Endothelial cell of umbilical vein (primary cell): ENCODE results near the gene FBXO33. TPM values are rescaled to one million over a fixed set of nuclear protein-coding genes. Genes with fewer than 3 reads are reported as not detected.

Experiments used
- BruUV-seq: library from RNA; stranded (reverse); fragments of 400-500 nt; replicated peaks from 2 replicates; lab custom pipeline; 2021; lab: Mats Ljungman, UMichigan
- CTCF ChIA-PET: fragments of 300-600, 350-600 bp; sonication (Branson Sonifier 250); formaldehyde crosslinking; loops from one replicate; lab custom pipeline; 2021; ENCODE audit warnings: antibody characterized with exemption, inconsistent platforms; lab: Charles Lee
- POLR2A ChIA-PET: fragments of 300-600, 350-600 bp; sonication (Branson Sonifier 250); formaldehyde crosslinking; loops from one replicate; lab custom pipeline; 2021; ENCODE audit warnings: antibody characterized with exemption, inconsistent platforms; lab: Charles Lee
- DNase-seq: peaks from one replicate; pipeline ENCODE4 v3.0.0-alpha.2; 2011; ENCODE audit warnings: low read depth, low spot score
- FAIRE-seq: peaks from 2 replicates; lab custom pipeline; 2011; peaks lifted over from hg19 to GRCh38; lab: Jason Lieb, UNC
- H2AFZ ChIP-seq: 2 replicates; pipeline ENCODE4 v1.6.0; 2012; ENCODE audit warnings: low read depth, low read length, control low read depth, inconsistent platforms
- H3K27ac ChIP-seq: 2 replicates; pipeline ENCODE4 v1.5.1; 2011; ENCODE audit warnings: low read depth, mild to moderate bottlenecking, control low read depth, low read length, moderate library complexity; ENCODE audit not compliant: insufficient read depth
- H3K27me3 ChIP-seq, 2 experiments: 2 replicates each; pipeline versions ENCODE4 v1.6.0 to v1.6.1; 2011; ENCODE audit warnings: low read length in 2 of 2, mixed read lengths in 1 of 2; ENCODE audit not compliant: control insufficient read depth in 2 of 2, insufficient read depth in 2 of 2
- H3K36me3 ChIP-seq, 2 experiments: 2 replicates in 1 of 2; 3 replicates in 1 of 2; pipeline ENCODE4 v1.5.1; 2011; ENCODE audit warnings: low read length in 2 of 2, mild to moderate bottlenecking in 1 of 2, moderate library complexity in 1 of 2; ENCODE audit not compliant: control insufficient read depth in 2 of 2, insufficient read depth in 2 of 2; ENCODE audit errors: extremely low read depth in 1 of 2
- H3K4me1 ChIP-seq: 3 replicates; pipeline ENCODE4 v1.5.1; 2011; ENCODE audit warnings: mild to moderate bottlenecking, low read length; ENCODE audit not compliant: control insufficient read depth, insufficient read depth; ENCODE audit errors: extremely low read depth
- H3K4me2 ChIP-seq: 2 replicates; pipeline ENCODE4 v1.6.1; 2011; ENCODE audit warnings: low read length, control low read depth, mixed read lengths; ENCODE audit not compliant: insufficient read depth
- H3K4me3 ChIP-seq, 3 experiments: fragments of 200-600 bp in 1 of 3; sonication (generic), shearing (Covaris generic) in 1 of 3; replicated peaks in 1 of 3; 2 replicates each; pipeline ENCODE4 v1.5.1; 2011 to 2016; ENCODE audit warnings: control low read depth in 3 of 3, low read length in 3 of 3, mild to moderate bottlenecking in 2 of 3, inconsistent platforms in 1 of 3, low read depth in 1 of 3, moderate library complexity in 1 of 3; ENCODE audit not compliant: insufficient read depth in 1 of 3
- H3K79me2 ChIP-seq: 2 replicates; pipeline ENCODE4 v1.6.0; 2012; ENCODE audit warnings: low read length, inconsistent platforms; ENCODE audit not compliant: control insufficient read depth, insufficient read depth
- H3K9ac ChIP-seq: replicated peaks from 2 replicates; pipeline ENCODE3; 2011; ENCODE audit warnings: low read length, control low read depth; ENCODE audit not compliant: insufficient read depth; ENCODE audit errors: extremely low read depth
- H3K9me1 ChIP-seq: replicated peaks from 3 replicates; pipeline ENCODE4 v1.6.0; 2011; ENCODE audit warnings: mild to moderate bottlenecking, low read length; ENCODE audit not compliant: control insufficient read depth, insufficient read depth; ENCODE audit errors: extremely low read depth
- H3K9me3 ChIP-seq: replicated peaks from 2 replicates; pipeline ENCODE4 v1.5.1; 2012; ENCODE audit warnings: low read length, inconsistent platforms; ENCODE audit not compliant: control insufficient read depth, insufficient read depth
- H4K20me1 ChIP-seq: replicated peaks from 2 replicates; pipeline ENCODE3; 2011; ENCODE audit warnings: mild to moderate bottlenecking, low read length; ENCODE audit not compliant: control insufficient read depth, insufficient read depth; ENCODE audit errors: extremely low read depth
- CTCF ChIP-seq, 2 donors: IDR thresholded peaks; 1 replicate in 1 of 2; 2 replicates in 1 of 2; pipeline ENCODE4 v1.5.1; 2011; ENCODE audit warnings: low read length in 2 of 2, mild to moderate bottlenecking in 2 of 2, moderate library complexity in 2 of 2, control low read depth in 1 of 2, inconsistent platforms in 1 of 2, low read depth in 1 of 2; ENCODE audit not compliant: insufficient read depth in 1 of 2; ENCODE audit errors: extremely low read depth in 1 of 2
- EZH2 ChIP-seq: IDR thresholded peaks from 2 replicates; pipeline ENCODE4 v1.6.1; 2012; ENCODE audit warnings: borderline replicate concordance, low read depth, mild to moderate bottlenecking, moderate library complexity, low read length, inconsistent platforms; ENCODE audit not compliant: severe bottlenecking
- FOS ChIP-seq: IDR thresholded peaks from 2 replicates; pipeline ENCODE4 v1.6.1; 2011; ENCODE audit warnings: mild to moderate bottlenecking, low read length, moderate library complexity, borderline replicate concordance; ENCODE audit not compliant: insufficient read depth
- GATA2 ChIP-seq: IDR thresholded peaks from 2 replicates; pipeline ENCODE4 v1.7.0; 2011; ENCODE audit warnings: low read depth, mild to moderate bottlenecking, moderate library complexity, mixed read lengths, low read length; ENCODE audit not compliant: insufficient read length, insufficient read depth
- JUN ChIP-seq: IDR thresholded peaks from 2 replicates; pipeline ENCODE4 v1.6.1; 2011; ENCODE audit warnings: borderline replicate concordance, low read depth; ENCODE audit not compliant: insufficient read length, insufficient read depth
- MYC ChIP-seq: IDR thresholded peaks from one replicate; pipeline ENCODE4 v1.6.1; 2011; ENCODE audit warnings: mild to moderate bottlenecking, low read depth, low read length
- POLR2A ChIP-seq: IDR thresholded peaks from 2 replicates; pipeline ENCODE4 v1.6.1; 2012; ENCODE audit warnings: low read depth, mild to moderate bottlenecking, control low read depth, low read length
- POLR2AphosphoS5 ChIP-seq: IDR thresholded peaks from 2 replicates; pipeline ENCODE4 v1.6.1; 2012; ENCODE audit warnings: low read depth, mild to moderate bottlenecking, control low read depth, low read length, moderate library complexity; ENCODE audit not compliant: insufficient read depth
- dilution Hi-C: fragments of 300-500 bp; cut with MboI; formaldehyde crosslinking; loops from one replicate; pipeline ENCODE4 v1.15.0; 2019; ENCODE audit warnings: low sequenced_read_pairs; ENCODE audit not compliant: extremely low pct_ligation_motif_present
- intact Hi-C: fragments of 100-400 bp; cut with micrococcal nuclease; formaldehyde crosslinking; loops from one replicate; pipeline ENCODE4 v1.10.0; 2022
- polyA plus RNA-seq, 4 experiments: library from polyadenylated mRNA; depleted of rRNA in 3 of 4; stranded (reverse) in 3 of 4; unstranded in 1 of 4; fragments of >200 nt; gene quantifications; 2 replicates each; pipeline versions ENCODE4 v1.2.1 to v1.2.3, GENCODE V29; 2011 to 2012; ENCODE audit warnings: missing spikeins in 1 of 4
- total RNA-seq: library from RNA; stranded (reverse); gene quantifications from 2 replicates; pipeline ENCODE4 v1.2.3, GENCODE V29; 2021
- TF ChIP-seq, protein P1 (sequence below): IDR thresholded peaks from 2 replicates; pipeline ENCODE4 v1.6.1; 2011; ENCODE audit not compliant: insufficient read depth, insufficient read length

Gene FBXO33
- total and polyA plus RNA-seq, 2 donors (not counting 3 experiments of a cell fraction or from before 2014, with no cell fraction given), result 4.2 to 5.0 TPM

DNA sequence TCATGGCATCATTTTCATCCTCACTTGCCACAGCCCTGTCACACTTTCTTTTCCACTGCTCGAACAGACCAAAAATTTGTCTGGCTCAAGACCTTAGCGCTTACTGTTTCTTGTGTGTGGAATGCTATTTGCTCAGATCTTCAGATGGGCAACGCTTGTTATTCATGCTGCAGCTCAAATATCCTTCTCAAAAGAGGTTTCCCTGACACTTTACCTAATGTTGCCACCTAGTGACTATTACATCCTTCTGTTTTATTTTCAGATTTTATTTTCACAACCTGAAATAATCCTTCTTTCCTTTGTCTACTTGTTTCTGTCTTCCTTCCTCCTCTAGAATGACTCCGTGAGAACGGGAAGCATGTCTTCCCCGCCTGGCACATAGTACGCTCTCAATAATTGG lies 5.6 kb downstream of the FBXO33 start:
- H3K9ac ChIP-seq, result peak overlapping the region; percentile 34
- TF ChIP-seq, protein P1, sequence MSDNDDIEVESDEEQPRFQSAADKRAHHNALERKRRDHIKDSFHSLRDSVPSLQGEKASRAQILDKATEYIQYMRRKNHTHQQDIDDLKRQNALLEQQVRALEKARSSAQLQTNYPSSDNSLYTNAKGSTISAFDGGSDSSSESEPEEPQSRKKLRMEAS, result no peak
- no peak for TF ChIP-seq POLR2A
- TF ChIP-seq CTCF (IDR thresholded peaks at IDR 0.05; ENCODE audit: extremely low read depth in 1 of 2, insufficient read depth in 1 of 2, low read depth in 1 of 2, low read length in 2 of 2), result peak in 1 of 2 donors; percentile 3
- peak overlapping the region; percentile 65 for H3K4me2 ChIP-seq
- DNase-seq, result peak; percentile 77
- peak; percentile 64 for FAIRE-seq
- no peaks in the 10 kb centered on the region for H3K9me1 ChIP-seq
- H3K9me3 ChIP-seq, result no peaks in the 10 kb centered on the region
- H4K20me1 ChIP-seq, result peaks cover 2% of the 10 kb centered on the region
- dilution Hi-C loops (no loop called here), intact Hi-C loops (loop anchor here (1.0 to 2.0 kb wide), 2 partner anchors 196 to 319 kb away; no protein-coding TSS in a partner anchor)
- ChIA-PET POLR2A (interaction anchor here (0.7 to 1.4 kb wide), 2 partner anchors 257 to 324 kb away, joined by 4 read pairs; partner anchors contain the start of genes SEC23A and TRAPPC6B), CTCF (interaction anchor here (0.5 to 3.3 kb wide), 44 partner anchors 8 to 1028 kb away, joined by 3 to 35 read pairs (median 5); partner anchors contain the start of genes GEMIN2, MIA2, PNN and SEC23A)
- H3K27me3 ChIP-seq, result no peaks in the 10 kb centered on the region
- H3K79me2 ChIP-seq, result peaks cover 45% of the 10 kb centered on the region
- H2AFZ ChIP-seq, result peak overlapping the region; percentile 28
- no peaks in the 10 kb centered on the region for H3K36me3 ChIP-seq
- BruUV-seq, result no TSS peak
- peaks cover 31% of the 10 kb centered on the region for H3K4me1 ChIP-seq
- H3K27ac ChIP-seq, result no peak overlapping the region
- peak overlapping the region in 1 of 3 experiments; percentile 42 for H3K4me3 ChIP-seq

DNA sequence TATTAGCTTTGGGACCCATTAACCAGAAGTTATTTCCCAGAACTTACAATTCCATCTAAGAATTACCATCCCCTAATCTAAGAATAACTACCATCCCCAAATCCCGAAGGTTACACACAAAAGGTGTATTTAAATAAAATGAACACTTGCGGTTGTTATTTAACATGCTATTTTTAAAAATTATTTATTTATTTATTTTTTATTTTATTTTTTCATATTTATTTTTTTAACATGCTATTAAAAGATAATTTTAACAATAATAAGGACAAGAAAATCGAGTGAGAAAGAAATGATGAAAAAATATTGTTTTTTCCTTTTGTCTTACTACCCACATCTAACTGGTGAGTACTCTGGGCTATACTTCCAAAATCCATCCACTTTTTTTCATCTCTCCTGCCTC lies 6.3 kb downstream of the FBXO33 start:
- Histone ChIP-seq H3K9me1 (no peaks in the 10 kb centered on the region), H3K4me1 (peaks cover 29% of the 10 kb centered on the region), H3K27me3 (no peaks in the 10 kb centered on the region), H3K36me3 (no peaks in the 10 kb centered on the region), H4K20me1 (peaks cover 2% of the 10 kb centered on the region), H2AFZ (no peak overlapping the region), H3K4me3 (no peak overlapping the region), H3K9me3 (no peaks in the 10 kb centered on the region), H3K27ac (no peak overlapping the region), H3K79me2 (peaks cover 38% of the 10 kb centered on the region), H3K4me2 (peak overlapping the region; percentile 65), H3K9ac (no peak overlapping the region)
- dilution Hi-C loops, result no loop called here
- DNase-seq (no peak), FAIRE-seq (no peak)
- ChIA-PET POLR2A (interaction anchor here (0.7 to 1.4 kb wide), 2 partner anchors 256 to 323 kb away, joined by 4 read pairs; partner anchors contain the start of genes SEC23A and TRAPPC6B), CTCF (interaction anchor here (0.5 to 3.3 kb wide), 43 partner anchors 9 to 1027 kb away, joined by 3 to 35 read pairs (median 5); partner anchors contain the start of genes GEMIN2, MIA2, PNN and SEC23A)
- TF ChIP-seq POLR2AphosphoS5 (no peak), JUN (no peak), FOS (no peak), POLR2A (no peak), EZH2 (no peak), GATA2 (no peak), MYC (no peak), CTCF (IDR thresholded peaks at IDR 0.05; ENCODE audit: extremely low read depth in 1 of 2, insufficient read depth in 1 of 2, low read depth in 1 of 2, low read length in 2 of 2) (no peak)
- TF ChIP-seq, protein P1, result no peak
- intact Hi-C loops, result loop anchor here (1.0 to 2.0 kb wide), 2 partner anchors 195 to 319 kb away; no protein-coding TSS in a partner anchor
- no TSS peak for BruUV-seq
